HL-60 (cell line): Measurements from ENCODE around the gene NAIP.
"Not testable (repeated sequence)": the region's sequence is repeated elsewhere in the genome, so short reads cannot be mapped to it uniquely, and the experiment has no call there.

Experiments
- DNase-seq, 2 experiments: peaks; one replicate each; pipeline ENCODE4 v3.0.0-alpha.2; 2010 to 2020; ENCODE audit warnings: low read depth in 1 of 2, low spot score in 1 of 2
- H3K27ac ChIP-seq: fragments of 250-450 bp; sonication (Bioruptor Pico); replicated peaks from 2 replicates; pipeline ENCODE4 v1.5.1; 2020; ENCODE audit warnings: mild to moderate bottlenecking, moderate library complexity
- H3K27me3 ChIP-seq: fragments of 250-450 bp; sonication (Bioruptor Pico); 2 replicates; pipeline ENCODE4 v1.5.1; 2021; ENCODE audit warnings: mild to moderate bottlenecking, moderate library complexity; ENCODE audit not compliant: insufficient read depth, poor library complexity, severe bottlenecking
- H3K4me3 ChIP-seq: replicated peaks from 2 replicates; pipeline ENCODE4 v1.5.1; 2011; ENCODE audit warnings: mild to moderate bottlenecking, control low read depth, low read length; ENCODE audit not compliant: insufficient read depth

Gene NAIP

DNA sequence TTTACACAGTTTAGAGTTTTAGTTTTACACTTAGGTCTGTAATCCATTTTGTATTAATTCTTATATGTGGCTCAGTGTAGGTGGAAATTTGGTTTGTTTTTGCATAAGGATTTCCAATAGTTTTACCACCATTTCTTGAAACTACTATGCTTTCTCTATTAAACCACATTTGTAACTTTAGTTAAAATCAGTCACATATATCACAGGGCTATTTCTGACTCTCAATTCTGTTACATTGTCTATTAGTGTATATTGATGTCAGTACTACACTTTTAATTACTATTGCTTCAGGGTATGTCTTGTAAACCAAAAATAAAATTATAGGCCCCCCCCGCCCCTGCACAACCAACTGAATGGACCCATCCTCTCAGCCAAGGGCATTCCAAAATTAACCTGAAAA, 92.6 kb downstream of the NAIP start:
- not testable (repeated sequence) for H3K27me3 ChIP-seq, DNase-seq, H3K4me3 ChIP-seq, H3K27ac ChIP-seq

GRCh38 chr5:70931709-70932368, 93.3 kb downstream of the NAIP start:
- not testable (repeated sequence) for H3K27me3 ChIP-seq, H3K4me3 ChIP-seq, DNase-seq, H3K27ac ChIP-seq

DNA sequence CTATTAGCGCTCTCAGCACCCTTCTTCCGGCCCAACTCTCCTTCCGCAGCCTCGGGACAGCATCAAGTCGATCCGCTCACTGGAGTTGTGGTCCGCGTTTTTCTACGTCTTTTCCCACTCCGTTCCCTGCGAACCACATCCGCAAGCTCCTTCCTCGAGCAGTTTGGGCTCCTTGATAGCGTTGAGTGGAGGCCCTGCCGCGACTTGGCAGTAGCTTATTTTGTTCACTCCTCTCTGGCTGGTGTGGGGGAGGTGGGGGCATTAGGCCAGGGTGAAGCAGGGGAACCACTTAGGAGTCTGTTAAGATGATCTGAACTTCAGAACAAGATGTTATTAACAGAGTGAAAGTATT, 100.0 kb downstream of the NAIP start:
- not testable (repeated sequence) for DNase-seq, H3K27me3 ChIP-seq, H3K4me3 ChIP-seq, H3K27ac ChIP-seq
